ENCODE data around the gene OR2M3.

- TF ChIP-seq POLR2AphosphoS5 (IDR thresholded peaks at IDR 0.05) (no peak), TAF1 (IDR thresholded peaks at IDR 0.05; ENCODE audit: low read depth) (no peak), EP300 (conservative IDR thresholded peaks at IDR 0.05; ENCODE audit: poor library complexity, severe bottlenecking) (no peak), EZH2 (IDR thresholded peaks at IDR 0.05; ENCODE audit: borderline replicate concordance, insufficient read depth, low read length, poor library complexity, severe bottlenecking) (no peak)
- TF ChIP-seq, protein P1, sequence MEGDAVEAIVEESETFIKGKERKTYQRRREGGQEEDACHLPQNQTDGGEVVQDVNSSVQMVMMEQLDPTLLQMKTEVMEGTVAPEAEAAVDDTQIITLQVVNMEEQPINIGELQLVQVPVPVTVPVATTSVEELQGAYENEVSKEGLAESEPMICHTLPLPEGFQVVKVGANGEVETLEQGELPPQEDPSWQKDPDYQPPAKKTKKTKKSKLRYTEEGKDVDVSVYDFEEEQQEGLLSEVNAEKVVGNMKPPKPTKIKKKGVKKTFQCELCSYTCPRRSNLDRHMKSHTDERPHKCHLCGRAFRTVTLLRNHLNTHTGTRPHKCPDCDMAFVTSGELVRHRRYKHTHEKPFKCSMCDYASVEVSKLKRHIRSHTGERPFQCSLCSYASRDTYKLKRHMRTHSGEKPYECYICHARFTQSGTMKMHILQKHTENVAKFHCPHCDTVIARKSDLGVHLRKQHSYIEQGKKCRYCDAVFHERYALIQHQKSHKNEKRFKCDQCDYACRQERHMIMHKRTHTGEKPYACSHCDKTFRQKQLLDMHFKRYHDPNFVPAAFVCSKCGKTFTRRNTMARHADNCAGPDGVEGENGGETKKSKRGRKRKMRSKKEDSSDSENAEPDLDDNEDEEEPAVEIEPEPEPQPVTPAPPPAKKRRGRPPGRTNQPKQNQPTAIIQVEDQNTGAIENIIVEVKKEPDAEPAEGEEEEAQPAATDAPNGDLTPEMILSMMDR (IDR thresholded peaks at IDR 0.05; ENCODE audit: poor library complexity, severe bottlenecking): no peak
Measured at GRCh38 chr1:248183996-248184395, 13.1 kb upstream of the OR2M3 start.

Measured in neural cell (in vitro differentiated cells).